DMS 273 treated with DMSO at 0.1 percent for 48 hours (cell line): ENCODE measurements around the gene PRKCD.

Source experiments
- DNase-seq: peaks from one replicate; lab custom pipeline; 2025; lab: John Stamatoyannopoulos, UW

Gene PRKCD

DNA sequence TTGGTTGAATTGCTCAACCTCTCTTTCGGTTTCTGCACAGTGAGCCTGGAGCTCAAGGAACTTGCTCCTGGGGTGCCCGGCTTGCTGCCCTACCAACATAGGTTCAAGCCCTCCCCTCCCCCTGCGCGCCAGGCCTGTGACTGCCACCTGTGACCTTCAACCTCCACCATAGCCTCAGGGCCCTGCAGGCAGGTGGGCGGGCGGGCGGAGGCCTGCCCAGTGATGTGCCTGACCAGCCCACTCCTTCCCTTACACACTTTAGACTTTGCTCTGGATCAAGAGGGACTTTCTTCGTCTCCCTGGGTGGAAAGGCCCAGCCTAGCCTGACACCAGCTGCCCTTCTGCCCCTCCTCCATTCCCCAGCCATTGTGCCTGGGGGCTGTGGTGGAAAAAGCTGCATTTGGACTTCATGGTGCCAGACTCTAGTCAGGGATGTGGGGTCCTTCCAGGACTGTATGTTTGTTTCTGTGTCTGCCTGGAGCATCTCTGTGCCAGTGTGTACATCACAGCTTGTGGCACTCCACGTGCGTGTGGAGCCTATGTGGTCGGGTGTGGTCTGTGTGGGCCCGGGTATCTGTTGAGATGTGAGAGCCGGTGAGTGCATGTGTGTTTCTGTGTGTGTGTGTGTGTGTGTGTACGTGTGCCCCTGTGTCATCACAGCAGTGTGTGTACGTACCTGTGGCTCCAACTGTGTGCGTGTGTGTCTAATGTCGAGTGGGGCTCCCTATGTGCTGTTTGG lies 9.5 kb downstream of the PRKCD start:
- DNase-seq = no peak

DNA sequence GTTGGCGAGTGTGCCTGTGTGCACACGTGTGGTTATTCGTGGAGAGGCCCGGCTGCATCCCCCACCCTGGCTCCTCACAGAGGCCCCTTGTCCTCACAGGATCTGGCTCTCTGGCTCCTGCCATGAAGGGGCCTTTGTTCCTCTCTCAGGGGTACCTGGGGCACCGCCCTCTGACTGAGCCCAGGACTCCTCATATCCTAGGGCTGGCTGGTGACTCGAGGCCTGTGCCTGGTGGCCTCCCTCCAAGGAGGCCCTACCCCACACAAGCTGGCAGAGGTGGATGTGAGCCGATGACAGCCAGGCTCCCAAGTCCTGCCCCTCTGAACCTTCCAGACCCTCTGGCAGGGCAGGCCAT lies 10.0 kb downstream of the PRKCD start:
- no peak for DNase-seq

DNA sequence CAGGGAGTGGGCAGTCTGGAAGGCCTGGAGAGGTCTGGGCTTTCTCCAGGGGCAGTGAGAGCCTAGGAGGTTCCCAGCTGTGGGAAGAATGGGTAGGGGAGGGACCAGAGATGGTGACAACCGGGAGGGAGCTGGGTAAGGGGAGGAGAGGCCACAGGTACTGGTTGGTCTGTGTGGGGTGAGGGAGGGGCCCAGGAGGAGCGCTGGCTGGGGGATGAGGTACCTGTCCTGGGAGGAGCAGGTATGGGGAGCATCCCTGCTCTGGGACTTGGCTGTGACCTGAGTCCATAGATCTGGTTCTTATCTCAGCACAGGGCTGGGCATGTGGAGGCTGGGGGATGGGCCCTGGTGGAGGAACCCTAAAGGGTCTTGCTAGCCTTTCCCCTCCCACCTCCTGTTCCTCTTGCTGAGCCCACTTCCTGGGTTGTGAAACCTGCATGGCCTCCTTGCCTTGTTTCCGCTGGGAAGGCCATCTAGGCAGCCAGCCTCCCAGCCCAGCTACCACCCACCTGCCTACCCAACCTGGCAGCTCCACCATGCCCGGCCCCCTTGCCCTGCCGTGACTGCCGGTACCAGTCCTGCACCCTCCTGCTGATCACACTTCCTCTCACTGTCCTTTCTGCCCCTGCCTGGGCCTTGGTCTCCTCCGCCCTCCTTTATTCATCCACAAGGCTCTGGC lies 11.0 kb downstream of the PRKCD start:
- no peak for DNase-seq

DNA sequence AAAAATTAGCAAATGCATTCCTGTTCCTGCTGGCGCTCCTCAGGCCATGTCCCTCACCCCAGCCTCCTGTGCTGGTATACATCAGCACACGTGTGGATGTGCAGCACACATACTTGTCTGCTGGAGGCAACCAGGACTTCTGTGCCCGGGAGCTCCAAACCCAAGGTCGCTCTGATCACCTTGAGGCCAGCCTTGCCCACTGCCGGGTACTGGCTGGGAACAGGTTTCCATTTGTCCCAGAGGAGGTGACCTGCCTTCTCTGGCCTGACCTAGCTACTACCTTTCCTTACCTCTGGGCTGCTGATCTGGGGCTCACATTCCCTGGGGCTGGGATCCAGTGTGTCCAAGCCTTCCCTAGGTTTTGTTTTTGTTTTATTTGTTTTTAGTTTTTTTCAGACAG lies 12.1 kb downstream of the PRKCD start:
- no peak for DNase-seq

DNA sequence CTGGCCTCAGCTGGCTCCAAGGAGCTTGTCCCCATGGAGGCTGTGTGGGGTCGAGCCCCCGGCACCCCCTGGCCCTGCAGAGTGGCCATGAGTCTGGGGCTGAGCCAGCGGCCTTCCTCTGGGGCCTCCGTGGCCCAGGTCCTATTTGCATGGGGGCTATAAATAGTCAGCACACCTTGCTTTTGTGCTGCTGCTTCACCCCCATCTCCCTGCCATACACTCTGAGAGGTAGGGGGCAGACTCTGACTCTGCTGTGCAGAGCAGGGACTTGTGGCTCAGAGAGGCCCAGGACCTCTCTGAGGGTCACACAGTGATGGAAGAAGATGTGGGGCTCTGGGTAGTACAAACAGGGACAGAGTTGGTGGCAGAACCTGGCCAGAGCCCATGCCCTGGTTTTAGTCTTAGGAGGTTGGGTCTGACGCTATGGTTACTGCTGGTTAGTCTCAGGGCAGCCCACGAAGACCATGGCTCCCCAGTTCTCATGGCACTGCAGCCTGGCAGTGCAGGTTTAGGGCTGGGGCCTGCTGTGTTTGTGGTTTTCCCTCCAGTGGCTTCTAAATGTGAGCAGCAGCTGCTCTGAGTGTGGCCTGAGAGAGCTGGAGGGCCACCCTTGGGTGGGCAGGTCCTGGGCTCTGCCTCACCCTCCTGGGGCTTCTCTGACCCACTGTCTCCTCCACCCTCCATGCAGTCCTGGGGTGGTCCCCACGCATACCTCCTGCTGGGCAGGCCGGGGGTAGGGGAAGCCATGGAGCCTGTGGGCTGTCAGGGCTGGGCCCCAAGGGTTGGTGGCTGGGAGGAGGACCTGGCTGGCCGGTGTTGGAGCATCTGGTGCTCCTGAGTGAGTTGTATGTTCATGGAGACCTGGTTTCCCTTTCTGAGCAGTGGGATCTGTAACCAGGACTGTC lies 13.6 kb downstream of the PRKCD start:
- no peak for DNase-seq

DNA sequence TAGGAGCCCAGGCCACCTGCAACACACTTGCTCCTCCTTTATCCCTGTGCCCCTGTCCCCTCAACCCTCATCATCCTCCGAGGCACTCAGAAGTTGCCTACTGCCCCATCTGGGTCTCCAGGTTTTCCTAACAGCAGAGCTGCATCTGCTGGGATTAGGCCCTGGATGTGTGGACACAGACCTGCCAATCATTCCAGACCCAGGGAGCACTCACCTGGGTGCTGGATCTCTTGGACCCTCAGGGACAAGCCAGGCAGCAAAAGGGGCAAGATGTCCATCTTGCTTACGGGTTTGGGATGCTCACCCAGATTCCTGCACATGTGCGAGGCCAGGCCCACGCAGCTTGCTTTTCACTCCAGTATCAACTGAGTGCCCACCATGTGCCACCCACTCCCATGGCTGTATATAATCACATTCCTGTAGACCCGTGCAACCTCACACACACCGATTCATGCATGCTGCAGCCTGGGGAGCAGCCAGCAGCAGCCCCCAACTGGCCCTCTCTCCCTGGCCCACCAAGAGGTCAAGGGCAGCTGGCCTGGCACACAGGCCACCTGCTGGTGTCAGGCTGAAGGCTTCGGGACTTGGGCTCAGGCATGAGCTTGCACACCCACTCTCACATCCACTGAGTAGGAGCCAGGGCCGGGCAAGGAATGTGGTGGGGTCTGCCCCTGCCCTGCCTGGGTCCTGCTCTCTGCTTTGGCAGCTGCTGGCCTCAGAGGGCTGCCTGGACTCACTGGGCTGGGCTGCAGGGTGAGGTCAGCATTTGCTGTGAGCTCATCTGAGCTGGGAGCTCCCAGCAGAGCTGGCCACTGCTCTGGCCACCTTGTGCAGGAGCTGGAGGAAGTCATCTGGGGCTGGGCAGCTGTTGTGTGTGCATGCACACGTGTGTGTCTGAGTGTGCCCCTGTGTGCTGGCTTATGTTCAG lies 14.9 kb downstream of the PRKCD start:
- DNase-seq = no peak

DNA sequence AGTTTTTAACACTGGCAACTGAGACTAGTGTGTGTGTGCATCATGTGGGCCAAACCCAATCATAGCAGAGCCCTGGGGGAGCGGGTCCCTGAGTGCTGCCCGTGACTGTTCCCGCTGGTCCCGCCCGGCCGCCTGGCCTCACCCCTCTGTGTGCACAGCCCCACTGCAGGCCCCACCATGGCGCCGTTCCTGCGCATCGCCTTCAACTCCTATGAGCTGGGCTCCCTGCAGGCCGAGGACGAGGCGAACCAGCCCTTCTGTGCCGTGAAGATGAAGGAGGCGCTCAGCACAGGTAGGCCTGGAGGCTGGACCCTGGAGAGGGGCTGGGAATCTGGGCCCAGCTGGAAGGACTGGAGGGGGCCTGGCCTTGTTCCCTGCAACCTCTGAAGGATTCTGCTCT lies 17.2 kb downstream of the PRKCD start:
- no peak for DNase-seq

DNA sequence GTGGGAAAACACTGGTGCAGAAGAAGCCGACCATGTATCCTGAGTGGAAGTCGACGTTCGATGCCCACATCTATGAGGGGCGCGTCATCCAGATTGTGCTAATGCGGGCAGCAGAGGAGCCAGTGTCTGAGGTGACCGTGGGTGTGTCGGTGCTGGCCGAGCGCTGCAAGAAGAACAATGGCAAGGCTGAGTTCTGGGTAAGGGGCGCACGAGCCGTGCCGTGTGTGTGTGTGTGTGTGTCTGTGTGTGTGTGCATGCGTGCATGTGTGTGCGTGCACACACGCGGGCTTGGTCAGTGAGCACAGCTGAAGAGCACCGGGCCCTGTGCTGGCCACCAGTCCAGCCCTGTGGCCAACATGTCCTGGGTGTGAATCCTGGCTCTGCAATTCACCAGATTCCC lies 18.6 kb downstream of the PRKCD start:
- DNase-seq = no peak

DNA sequence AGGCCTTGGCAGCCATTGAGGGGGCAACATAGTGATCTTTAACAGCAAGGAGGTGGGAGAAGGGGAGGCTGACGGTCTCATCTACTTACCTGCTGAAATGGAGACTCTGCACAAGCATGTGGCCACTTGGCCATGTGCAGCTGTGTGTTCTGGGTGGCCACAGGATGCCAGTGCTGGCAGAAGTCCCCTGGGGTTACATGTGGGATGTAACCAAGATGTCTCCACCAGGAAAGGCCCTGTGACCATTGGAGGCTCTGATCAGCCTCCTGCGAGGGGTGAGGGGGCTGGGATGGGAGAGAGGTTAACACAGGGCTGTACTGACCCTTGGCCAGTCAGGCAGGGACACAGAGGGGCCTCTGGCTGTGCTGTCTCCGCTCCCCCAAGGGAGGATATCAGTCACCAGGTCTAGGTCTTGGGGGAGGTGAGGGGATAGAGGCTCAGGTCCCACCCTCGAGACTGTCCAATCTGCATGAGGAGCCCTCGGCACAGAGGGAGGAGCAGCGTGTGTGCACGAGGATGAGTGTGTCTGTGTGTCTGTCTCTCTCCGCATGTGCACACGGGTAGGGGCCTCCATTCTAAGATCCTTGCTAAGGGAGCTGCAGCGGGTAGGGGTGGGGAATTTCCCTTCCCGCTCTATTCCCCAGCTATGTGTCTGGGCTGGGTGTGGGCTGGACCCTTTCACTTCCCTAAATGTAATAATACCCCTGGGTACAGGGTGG lies 19.5 kb downstream of the PRKCD start:
- no peak for DNase-seq

DNA sequence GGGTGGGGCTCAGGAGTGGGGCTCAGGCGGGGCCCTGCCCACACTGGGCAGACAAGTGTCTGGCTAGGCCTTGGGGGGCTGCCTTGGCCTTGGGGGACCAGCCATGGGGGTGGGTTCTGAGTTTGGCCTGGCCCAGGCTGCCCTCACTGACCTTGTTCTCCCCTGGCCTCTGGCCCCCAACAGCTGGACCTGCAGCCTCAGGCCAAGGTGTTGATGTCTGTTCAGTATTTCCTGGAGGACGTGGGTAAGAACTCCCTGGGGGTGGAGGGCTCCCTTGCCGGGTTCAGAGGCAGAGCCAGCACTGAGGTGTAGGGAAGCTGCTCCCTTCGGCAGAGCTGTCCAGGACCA lies 20.0 kb downstream of the PRKCD start:
- no peak for DNase-seq

DNA sequence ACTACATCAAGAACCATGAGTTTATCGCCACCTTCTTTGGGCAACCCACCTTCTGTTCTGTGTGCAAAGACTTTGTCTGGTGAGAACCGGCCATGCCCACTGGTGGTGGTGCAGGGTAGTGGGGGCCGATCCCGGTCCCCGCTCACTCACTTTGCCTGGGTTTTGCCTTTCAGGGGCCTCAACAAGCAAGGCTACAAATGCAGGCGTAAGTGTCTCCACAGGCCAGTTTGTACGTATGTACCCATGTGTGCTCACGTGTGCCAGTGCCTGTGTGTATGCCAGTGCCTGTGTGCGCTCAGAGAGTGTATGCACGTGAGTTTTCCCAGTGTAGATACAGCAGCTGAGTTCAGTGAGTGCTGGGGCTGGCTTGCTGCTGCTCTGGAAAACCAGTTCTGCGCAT lies 20.5 kb downstream of the PRKCD start:
- DNase-seq = no peak

DNA sequence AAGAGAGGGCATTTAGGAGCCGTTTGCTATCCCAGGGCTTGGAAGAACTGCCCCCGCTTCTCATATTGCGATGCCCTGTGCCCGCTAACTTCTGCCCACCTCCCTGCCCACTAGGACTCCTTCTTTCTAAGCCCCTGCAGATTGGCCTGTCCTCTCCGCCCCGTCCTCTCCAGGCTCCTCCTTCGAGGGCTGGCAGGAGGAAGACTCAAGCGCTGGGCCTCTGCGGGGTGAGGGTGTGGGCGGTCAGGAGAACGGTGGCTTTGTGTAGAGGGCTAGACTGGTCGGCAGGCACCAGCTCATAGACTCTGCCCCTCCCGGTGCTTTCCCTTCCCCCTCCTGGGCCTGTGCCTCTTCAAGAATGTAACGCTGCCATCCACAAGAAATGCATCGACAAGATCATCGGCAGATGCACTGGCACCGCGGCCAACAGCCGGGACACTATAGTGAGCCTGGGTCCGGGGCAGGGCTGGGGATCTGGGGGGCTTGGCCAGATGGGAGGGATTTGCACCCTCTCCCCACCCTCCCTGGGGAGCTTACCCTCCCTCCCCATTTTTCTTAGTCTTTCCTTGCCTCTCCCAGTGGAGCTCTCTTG lies 21.9 kb downstream of the PRKCD start:
- DNase-seq = no peak

DNA sequence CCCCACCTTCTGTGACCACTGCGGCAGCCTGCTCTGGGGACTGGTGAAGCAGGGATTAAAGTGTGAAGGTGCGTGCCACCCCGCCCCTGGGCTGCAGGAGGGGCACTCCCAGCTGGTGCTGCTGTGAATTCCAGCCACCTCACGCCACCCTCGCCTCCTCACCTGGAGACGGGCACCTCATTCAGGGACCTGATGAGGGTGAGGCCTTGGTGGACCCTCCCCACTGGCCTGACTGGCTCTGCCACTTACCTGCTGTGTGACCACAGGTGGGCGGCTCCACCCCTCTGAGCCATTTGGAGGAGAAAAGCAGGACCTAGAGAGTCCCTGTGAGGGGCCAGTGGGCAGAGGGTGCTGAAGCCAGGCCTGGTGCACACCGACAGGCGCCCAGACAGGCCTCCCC lies 22.5 kb downstream of the PRKCD start:
- no peak for DNase-seq

DNA sequence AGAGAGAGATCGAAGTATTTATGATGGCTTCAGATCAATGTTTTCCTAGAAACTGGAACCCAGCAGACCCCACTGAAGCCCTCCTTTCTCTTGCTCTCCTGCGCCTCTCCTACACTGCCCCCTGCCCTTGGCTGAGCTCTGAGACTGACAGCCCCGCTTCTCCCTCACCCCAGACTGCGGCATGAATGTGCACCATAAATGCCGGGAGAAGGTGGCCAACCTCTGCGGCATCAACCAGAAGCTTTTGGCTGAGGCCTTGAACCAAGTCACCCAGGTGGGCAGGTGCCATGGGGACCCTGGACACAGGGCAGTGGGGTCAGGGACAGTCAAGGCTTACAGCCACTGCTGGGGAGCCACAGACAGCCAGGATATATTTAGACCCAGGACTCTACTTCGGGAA lies 23.7 kb downstream of the PRKCD start:
- DNase-seq = no peak

DNA sequence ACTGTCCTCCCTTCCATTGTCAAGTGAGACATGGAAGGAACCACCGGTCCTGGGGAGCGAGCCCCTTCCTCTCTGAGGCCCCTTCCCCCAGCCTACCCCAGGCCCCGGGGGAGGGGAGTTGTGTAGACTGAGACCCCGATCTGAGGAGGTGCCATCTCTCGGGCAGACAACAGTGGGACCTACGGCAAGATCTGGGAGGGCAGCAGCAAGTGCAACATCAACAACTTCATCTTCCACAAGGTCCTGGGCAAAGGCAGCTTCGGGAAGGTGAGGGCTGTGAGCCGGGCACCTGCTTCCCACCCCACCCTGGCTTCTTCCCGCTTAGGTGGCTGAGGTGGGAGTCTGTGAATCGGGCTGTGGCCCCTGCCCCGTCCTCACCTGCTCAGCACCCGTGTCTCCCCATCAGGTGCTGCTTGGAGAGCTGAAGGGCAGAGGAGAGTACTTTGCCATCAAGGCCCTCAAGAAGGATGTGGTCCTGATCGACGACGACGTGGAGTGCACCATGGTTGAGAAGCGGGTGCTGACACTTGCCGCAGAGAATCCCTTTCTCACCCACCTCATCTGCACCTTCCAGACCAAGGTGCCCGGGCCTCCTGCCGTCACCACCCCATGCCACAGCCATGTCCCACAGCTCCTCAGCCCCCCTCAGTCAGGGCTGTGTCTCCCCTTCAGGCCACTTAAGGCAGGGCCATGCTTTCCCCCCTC lies 24.9 kb downstream of the PRKCD start:
- no peak for DNase-seq

DNA sequence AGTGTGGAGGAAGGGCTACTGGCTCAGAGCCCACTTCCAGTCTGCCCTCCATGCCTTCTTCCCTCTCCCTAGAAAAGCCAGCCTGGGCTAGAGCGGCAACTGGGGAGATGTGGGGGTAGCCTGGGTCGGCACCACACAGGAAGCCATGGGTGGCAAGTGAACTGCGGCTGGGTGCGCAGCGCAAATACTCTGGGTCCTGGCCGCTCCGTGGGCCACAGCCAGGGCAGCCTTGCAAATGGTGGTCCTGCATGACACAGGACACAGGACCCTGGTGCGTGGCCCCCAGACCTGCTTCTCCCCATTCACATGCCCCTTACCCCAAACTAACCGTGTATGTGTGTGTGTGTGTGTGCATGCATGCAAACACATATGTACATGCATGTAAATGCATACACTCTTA lies 25.7 kb downstream of the PRKCD start:
- no peak for DNase-seq

DNA sequence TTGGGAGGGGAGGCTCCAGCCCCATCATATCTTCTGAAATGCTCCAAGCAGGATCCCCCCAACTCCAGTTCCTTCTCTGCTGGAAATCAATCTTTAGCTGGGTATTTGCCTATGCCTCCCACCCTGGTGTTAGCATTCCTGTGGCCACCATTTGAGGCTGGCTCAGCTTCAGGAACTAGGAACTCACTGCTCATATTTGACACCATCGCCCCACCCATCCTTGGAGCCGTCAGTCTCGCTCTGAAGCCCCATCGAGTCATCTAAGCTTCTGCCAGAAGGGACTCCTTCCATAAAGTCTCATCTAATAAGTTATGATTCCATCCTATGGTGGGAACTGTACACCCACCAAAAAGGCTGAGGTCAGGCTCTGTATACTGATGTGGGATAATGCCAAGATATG lies 26.4 kb downstream of the PRKCD start:
- no peak for DNase-seq

DNA sequence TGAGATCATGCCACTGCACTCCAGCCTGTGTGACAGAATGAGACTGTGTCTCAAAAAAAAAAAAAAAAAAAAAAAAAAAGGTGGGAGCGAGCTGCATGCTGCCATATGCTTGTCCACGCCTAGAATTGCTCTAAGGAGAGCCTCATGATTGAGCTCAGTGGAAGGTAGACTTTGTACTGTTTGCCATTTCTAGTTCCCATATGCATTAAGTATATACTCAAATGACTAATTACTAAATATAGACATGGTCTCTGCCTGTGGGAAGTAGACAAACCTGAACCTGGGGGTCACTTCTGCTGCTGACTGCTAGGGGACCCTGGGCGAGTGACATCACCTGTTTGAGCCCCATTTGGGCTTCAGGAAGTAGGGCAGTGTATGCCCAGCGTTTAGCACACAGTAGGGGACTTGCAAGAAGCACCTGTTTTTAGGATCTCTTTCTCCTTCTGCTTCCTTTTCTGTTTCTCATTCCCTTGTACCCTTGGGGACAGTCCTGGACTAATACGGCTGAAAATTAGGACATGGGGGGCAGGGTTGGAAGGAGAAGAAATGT lies 27.2 kb downstream of the PRKCD start:
- no peak for DNase-seq

DNA sequence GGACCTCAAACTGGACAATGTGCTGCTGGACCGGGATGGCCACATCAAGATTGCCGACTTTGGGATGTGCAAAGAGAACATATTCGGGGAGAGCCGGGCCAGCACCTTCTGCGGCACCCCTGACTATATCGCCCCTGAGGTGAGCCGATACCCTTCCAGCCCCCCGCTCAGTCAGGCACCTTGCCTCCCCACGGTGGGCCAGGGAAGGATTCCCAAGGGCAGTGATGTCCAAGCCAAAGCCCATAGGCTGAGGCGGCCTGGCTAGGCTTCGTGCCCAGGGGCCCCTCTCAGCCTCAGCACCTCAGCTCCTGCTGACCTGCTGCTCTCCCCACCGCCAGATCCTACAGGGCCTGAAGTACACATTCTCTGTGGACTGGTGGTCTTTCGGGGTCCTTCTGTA lies 27.7 kb downstream of the PRKCD start:
- no peak for DNase-seq

DNA sequence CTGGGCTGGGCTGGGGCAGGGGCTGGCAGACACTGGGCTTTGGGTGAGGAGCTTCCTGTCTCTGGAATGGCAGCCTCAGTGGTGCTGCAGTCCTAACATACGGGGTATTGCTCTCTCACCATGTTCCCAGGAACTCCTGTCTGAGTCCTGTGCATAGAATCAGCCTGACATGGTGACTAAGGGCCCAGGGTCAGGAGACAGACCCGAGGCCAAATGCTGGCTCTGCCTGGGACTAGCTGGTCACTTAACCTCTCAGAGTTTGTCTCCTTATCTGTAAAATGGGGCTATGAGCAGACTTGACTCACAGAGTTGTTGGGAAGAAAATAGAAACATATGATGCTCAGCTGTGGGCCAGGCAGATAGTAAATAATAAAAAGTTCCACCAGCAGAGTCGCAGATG lies 28.3 kb downstream of the PRKCD start:
- no peak for DNase-seq
